ENCODE results near the gene PINLYP. TPM values are rescaled to one million over a fixed set of nuclear protein-coding genes. Genes with fewer than 3 reads are reported as not detected.

Gene PINLYP
- total RNA-seq, 1 experiment from 2014 or later: 6.4 TPM

GRCh38 chr19:43526884-43527859 is 48.4 kb upstream of the PINLYP start, which contains the start of gene ETHE1 (continued):
- TF ChIP-seq, protein P1, sequence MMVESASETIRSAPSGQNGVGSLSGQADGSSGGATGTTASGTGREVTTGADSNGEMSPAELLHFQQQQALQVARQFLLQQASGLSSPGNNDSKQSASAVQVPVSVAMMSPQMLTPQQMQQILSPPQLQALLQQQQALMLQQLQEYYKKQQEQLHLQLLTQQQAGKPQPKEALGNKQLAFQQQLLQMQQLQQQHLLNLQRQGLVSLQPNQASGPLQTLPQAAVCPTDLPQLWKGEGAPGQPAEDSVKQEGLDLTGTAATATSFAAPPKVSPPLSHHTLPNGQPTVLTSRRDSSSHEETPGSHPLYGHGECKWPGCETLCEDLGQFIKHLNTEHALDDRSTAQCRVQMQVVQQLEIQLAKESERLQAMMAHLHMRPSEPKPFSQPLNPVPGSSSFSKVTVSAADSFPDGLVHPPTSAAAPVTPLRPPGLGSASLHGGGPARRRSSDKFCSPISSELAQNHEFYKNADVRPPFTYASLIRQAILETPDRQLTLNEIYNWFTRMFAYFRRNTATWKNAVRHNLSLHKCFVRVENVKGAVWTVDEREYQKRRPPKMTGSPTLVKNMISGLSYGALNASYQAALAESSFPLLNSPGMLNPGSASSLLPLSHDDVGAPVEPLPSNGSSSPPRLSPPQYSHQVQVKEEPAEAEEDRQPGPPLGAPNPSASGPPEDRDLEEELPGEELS (CRISPR knock-in tag; IDR thresholded peaks at IDR 0.05): 0 out of 2 replicates have a peak, but pooled peaks have one; percentile 22
- TF ChIP-seq MLX (CRISPR knock-in tag; IDR thresholded peaks at IDR 0.05) (no peak), TCF7 (CRISPR knock-in tag; IDR thresholded peaks at IDR 0.05; ENCODE audit: low read depth) (no peak), GTF2I (CRISPR knock-in tag; conservative IDR thresholded peaks at IDR 0.05) (no peak), E2F4 (CRISPR knock-in tag; IDR thresholded peaks at IDR 0.05; ENCODE audit: borderline replicate concordance, low read depth) (no peak), ZNF317 (CRISPR knock-in tag; IDR thresholded peaks at IDR 0.05; ENCODE audit: borderline replicate concordance, low read depth) (no peak), SOX15 (CRISPR knock-in tag; IDR thresholded peaks at IDR 0.05) (no peak), RELA (CRISPR knock-in tag; IDR thresholded peaks at IDR 0.05; ENCODE audit: borderline replicate concordance) (no peak), EMX1 (CRISPR knock-in tag; IDR thresholded peaks at IDR 0.05) (no peak), CREM (CRISPR knock-in tag; IDR thresholded peaks at IDR 0.05) (peak; percentile 52; the same call in 1 of the 2 replicates), ZNF121 (CRISPR knock-in tag; IDR thresholded peaks at IDR 0.05) (no peak), GABPB1 (CRISPR knock-in tag; IDR thresholded peaks at IDR 0.05) (peak; percentile 56; the same call in 1 of the 2 replicates), NFATC4 (CRISPR knock-in tag; IDR thresholded peaks at IDR 0.05) (no peak), FOXP1 (CRISPR knock-in tag; IDR thresholded peaks at IDR 0.05; ENCODE audit: borderline replicate concordance) (peak; percentile 67; the same call in 1 of the 2 replicates), ZNF232 (CRISPR knock-in tag; IDR thresholded peaks at IDR 0.05) (no peak), SP1 (CRISPR knock-in tag; conservative IDR thresholded peaks at IDR 0.05) (peak; percentile 97), ATF1 (CRISPR knock-in tag; IDR thresholded peaks at IDR 0.05) (no peak), NR2C2 (CRISPR knock-in tag; IDR thresholded peaks at IDR 0.05) (peak; percentile 46; the same call in 1 of the 2 replicates), ERG (CRISPR knock-in tag; IDR thresholded peaks at IDR 0.05) (no peak), IRF2 (CRISPR knock-in tag; IDR thresholded peaks at IDR 0.05; ENCODE audit: borderline replicate concordance, low read depth) (no peak), HMGXB4 (CRISPR knock-in tag; IDR thresholded peaks at IDR 0.05) (peak; percentile 45; the same call in 1 of the 2 replicates), ESRRA (CRISPR knock-in tag; IDR thresholded peaks at IDR 0.05; ENCODE audit: borderline replicate concordance) (no peak; the same call in 1 of the 2 replicates)
- TF ChIP-seq, protein P2, sequence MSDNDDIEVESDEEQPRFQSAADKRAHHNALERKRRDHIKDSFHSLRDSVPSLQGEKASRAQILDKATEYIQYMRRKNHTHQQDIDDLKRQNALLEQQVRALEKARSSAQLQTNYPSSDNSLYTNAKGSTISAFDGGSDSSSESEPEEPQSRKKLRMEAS (CRISPR knock-in tag; IDR thresholded peaks at IDR 0.05): peak; percentile 73; the same call in 1 of the 2 replicates
- TF ChIP-seq, protein P3, sequence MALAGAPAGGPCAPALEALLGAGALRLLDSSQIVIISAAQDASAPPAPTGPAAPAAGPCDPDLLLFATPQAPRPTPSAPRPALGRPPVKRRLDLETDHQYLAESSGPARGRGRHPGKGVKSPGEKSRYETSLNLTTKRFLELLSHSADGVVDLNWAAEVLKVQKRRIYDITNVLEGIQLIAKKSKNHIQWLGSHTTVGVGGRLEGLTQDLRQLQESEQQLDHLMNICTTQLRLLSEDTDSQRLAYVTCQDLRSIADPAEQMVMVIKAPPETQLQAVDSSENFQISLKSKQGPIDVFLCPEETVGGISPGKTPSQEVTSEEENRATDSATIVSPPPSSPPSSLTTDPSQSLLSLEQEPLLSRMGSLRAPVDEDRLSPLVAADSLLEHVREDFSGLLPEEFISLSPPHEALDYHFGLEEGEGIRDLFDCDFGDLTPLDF (CRISPR knock-in tag; IDR thresholded peaks at IDR 0.05): no peak
- TF ChIP-seq, protein P4, sequence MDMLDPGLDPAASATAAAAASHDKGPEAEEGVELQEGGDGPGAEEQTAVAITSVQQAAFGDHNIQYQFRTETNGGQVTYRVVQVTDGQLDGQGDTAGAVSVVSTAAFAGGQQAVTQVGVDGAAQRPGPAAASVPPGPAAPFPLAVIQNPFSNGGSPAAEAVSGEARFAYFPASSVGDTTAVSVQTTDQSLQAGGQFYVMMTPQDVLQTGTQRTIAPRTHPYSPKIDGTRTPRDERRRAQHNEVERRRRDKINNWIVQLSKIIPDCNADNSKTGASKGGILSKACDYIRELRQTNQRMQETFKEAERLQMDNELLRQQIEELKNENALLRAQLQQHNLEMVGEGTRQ (CRISPR knock-in tag; IDR thresholded peaks at IDR 0.05): no peak
- TF ChIP-seq, protein P5, sequence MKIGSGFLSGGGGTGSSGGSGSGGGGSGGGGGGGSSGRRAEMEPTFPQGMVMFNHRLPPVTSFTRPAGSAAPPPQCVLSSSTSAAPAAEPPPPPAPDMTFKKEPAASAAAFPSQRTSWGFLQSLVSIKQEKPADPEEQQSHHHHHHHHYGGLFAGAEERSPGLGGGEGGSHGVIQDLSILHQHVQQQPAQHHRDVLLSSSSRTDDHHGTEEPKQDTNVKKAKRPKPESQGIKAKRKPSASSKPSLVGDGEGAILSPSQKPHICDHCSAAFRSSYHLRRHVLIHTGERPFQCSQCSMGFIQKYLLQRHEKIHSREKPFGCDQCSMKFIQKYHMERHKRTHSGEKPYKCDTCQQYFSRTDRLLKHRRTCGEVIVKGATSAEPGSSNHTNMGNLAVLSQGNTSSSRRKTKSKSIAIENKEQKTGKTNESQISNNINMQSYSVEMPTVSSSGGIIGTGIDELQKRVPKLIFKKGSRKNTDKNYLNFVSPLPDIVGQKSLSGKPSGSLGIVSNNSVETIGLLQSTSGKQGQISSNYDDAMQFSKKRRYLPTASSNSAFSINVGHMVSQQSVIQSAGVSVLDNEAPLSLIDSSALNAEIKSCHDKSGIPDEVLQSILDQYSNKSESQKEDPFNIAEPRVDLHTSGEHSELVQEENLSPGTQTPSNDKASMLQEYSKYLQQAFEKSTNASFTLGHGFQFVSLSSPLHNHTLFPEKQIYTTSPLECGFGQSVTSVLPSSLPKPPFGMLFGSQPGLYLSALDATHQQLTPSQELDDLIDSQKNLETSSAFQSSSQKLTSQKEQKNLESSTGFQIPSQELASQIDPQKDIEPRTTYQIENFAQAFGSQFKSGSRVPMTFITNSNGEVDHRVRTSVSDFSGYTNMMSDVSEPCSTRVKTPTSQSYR (CRISPR knock-in tag; IDR thresholded peaks at IDR 0.05): 0 out of 2 replicates have a peak, but pooled peaks have one; percentile 40

Data from WTC11 (cell line).